Kidney (tissue), 14 donors: ENCODE measurements around the gene OR2AJ1. TPM values are rescaled to one million over a fixed set of nuclear protein-coding genes. Genes with fewer than 3 reads are reported as not detected.

Experiments used
- DNase-seq, 5 donors: peaks; one replicate each; pipeline ENCODE4 v3.0.0-alpha.2; 2013 to 2020
- FAIRE-seq: peaks from 2 replicates; lab custom pipeline; 2012; peaks lifted over from hg19 to GRCh38; lab: Jason Lieb, UNC
- H3K27ac ChIP-seq, 2 donors: one replicate each; pipeline ENCODE4 v1.7.0; 2013; ENCODE audit warnings: low read depth in 2 of 2, low read length in 2 of 2, inconsistent platforms in 1 of 2
- H3K27me3 ChIP-seq: one replicate; pipeline ENCODE4 v1.7.1; 2013; ENCODE audit warnings: low read length, inconsistent platforms; ENCODE audit not compliant: control insufficient read depth, insufficient read depth
- H3K36me3 ChIP-seq, 3 donors: one replicate each; pipeline versions ENCODE4 v1.7.0 to v1.7.1; 2013; ENCODE audit warnings: low read length in 3 of 3, control low read depth in 1 of 3, inconsistent platforms in 1 of 3; ENCODE audit not compliant: insufficient read depth in 3 of 3, control insufficient read depth in 2 of 3
- H3K4me1 ChIP-seq, 3 donors: one replicate each; pipeline versions ENCODE4 v1.7.0 to v1.7.1; 2013; ENCODE audit warnings: low read length in 3 of 3, inconsistent platforms in 1 of 3, low read depth in 1 of 3; ENCODE audit not compliant: control insufficient read depth in 2 of 3, insufficient read depth in 2 of 3
- H3K4me3 ChIP-seq, 3 donors: one replicate each; pipeline versions ENCODE4 v1.7.0 to v1.8.1; 2013; ENCODE audit warnings: low read length in 3 of 3, control low read depth in 1 of 3, inconsistent platforms in 1 of 3
- H3K9ac ChIP-seq, 3 donors: one replicate each; pipeline versions ENCODE4 v1.7.0 to v1.7.1; 2013; ENCODE audit warnings: low read length in 3 of 3, control low read depth in 1 of 3, inconsistent platforms in 1 of 3
- H3K9me3 ChIP-seq, 3 donors: one replicate each; pipeline versions ENCODE4 v1.7.0 to v1.7.1; 2013; ENCODE audit warnings: low read length in 3 of 3, control low read depth in 1 of 3, inconsistent platforms in 1 of 3; ENCODE audit not compliant: control insufficient read depth in 2 of 3, insufficient read depth in 1 of 3
- intact Hi-C: fragments of 100-400 bp; cut with DNase I; formaldehyde crosslinking; loops from one replicate; pipeline ENCODE4 v1.11.1; 2022
- polyA plus RNA-seq: library from polyadenylated mRNA; stranded (reverse); fragments of 350-450 nt; fragmentation: Illumina TruSeq; extraction: RNeasy Lipid Tissue Mini Kit (QIAGEN cat#74804); gene quantifications from one replicate; pipeline ENCODE4 v1.2.3, GENCODE V29; 2014; ENCODE audit warnings: low read depth, low replicate concordance; ENCODE audit not compliant: insufficient read depth
- total RNA-seq: library from RNA; stranded (reverse); fragmentation: NEBNext Ultra II Directional; extraction: Animal tissue kit (Norgen Biotek cat#: 25700); gene quantifications from one replicate; pipeline ENCODE4 v1.2.1, GENCODE V29; 2021
- TF ChIP-seq, protein P1 (sequence below): IDR thresholded peaks from 3 replicates; pipeline ENCODE4 v1.5.1; 2012; ENCODE audit warnings: mild to moderate bottlenecking, moderate library complexity, borderline replicate concordance; ENCODE audit not compliant: insufficient read depth; ENCODE audit errors: extremely low read depth
- donor health status: control.
- donor health status: control.
- donor health status: control.
- donor health status: control.
- donor health status: control.
- donor health status: DM: yes; HTN: yes; CAD: no.
- donor health status: Normal renal cell carcinoma (clear cell type).

Gene OR2AJ1
- total and polyA plus RNA-seq, 2 donors from 2014 or later = not detected

DNA sequence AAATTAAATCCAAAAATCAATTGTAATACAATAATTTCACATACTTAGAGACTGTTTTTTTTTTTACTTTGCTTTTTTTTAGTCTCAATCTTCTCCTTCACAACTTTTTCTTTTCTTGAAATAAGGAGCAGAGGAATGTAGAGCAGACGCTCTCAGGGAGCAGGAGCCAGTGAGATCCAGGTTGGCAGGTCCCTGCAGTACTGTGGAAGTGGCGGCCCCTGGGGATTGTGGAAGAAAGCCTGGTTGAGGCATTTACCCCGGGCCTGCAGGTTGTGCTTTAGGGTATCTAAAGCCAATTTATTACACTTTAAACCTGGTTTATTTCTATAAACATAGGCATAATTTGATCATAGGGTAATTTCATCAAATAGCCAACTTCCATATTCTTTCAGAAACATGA is 748 bp upstream of the OR2AJ1 start:
- intact Hi-C loops = no loop called here
- TF ChIP-seq, protein P1, sequence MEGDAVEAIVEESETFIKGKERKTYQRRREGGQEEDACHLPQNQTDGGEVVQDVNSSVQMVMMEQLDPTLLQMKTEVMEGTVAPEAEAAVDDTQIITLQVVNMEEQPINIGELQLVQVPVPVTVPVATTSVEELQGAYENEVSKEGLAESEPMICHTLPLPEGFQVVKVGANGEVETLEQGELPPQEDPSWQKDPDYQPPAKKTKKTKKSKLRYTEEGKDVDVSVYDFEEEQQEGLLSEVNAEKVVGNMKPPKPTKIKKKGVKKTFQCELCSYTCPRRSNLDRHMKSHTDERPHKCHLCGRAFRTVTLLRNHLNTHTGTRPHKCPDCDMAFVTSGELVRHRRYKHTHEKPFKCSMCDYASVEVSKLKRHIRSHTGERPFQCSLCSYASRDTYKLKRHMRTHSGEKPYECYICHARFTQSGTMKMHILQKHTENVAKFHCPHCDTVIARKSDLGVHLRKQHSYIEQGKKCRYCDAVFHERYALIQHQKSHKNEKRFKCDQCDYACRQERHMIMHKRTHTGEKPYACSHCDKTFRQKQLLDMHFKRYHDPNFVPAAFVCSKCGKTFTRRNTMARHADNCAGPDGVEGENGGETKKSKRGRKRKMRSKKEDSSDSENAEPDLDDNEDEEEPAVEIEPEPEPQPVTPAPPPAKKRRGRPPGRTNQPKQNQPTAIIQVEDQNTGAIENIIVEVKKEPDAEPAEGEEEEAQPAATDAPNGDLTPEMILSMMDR = no peak
- no peaks in the 10 kb centered on the region for H3K9me3 ChIP-seq
- FAIRE-seq (no peak), DNase-seq (no peak)
- H3K4me3 ChIP-seq = no peak overlapping the region
- H3K27me3 ChIP-seq = no peaks in the 10 kb centered on the region
- H3K27ac ChIP-seq = no peak overlapping the region
- no peaks in the 10 kb centered on the region for H3K4me1 ChIP-seq
- no peak overlapping the region for H3K9ac ChIP-seq
- H3K36me3 ChIP-seq = no peaks in the 10 kb centered on the region

DNA sequence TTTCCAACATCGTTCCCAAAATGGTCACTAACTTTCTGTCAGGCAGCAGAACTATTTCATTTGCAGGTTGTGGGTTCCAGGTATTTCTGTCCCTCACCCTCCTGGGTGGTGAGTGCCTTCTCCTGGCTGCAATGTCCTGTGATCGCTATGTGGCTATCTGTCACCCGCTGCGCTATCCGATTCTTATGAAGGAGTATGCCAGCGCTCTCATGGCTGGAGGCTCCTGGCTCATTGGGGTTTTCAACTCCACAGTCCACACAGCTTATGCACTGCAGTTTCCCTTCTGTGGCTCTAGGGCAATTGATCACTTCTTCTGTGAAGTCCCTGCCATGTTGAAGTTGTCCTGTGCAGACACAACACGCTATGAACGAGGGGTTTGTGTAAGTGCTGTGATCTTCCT is 9.3 kb downstream of the OR2AJ1 start:
- intact Hi-C loops = no loop called here
- Histone ChIP-seq H3K9ac (no peak overlapping the region), H3K27me3 (no peaks in the 10 kb centered on the region), H3K9me3 (no peaks in the 10 kb centered on the region), H3K4me1 (no peaks in the 10 kb centered on the region), H3K4me3 (no peak overlapping the region), H3K36me3 (no peaks in the 10 kb centered on the region), H3K27ac (no peak overlapping the region)
- TF ChIP-seq, protein P1 = no peak
- no peak for DNase-seq
- FAIRE-seq = no peak

DNA sequence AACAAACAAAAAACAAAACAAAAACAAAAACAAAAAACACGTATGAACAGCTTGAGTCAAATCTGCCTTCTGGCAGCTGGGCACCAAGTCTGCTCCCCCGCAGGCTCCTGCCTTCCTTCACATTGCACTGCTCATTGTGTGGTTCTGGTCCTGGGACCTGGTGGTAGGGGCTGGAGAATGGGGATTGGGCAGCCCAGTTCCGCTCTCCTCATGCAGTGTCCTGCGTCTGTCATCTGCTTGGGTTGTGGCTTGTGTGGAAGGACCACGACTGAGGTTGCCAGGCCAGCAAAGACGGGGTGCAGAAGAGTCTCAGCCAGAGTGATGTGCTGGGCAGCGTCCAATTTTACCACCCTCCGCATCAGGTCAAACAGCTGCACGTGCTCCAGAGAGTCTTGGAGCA is 11.1 kb downstream of the OR2AJ1 start:
- intact Hi-C loops = no loop called here
- Histone ChIP-seq H3K4me3 (no peak overlapping the region), H3K9me3 (no peaks in the 10 kb centered on the region), H3K27ac (no peak overlapping the region), H3K27me3 (no peaks in the 10 kb centered on the region), H3K36me3 (no peaks in the 10 kb centered on the region), H3K4me1 (no peaks in the 10 kb centered on the region), H3K9ac (no peak overlapping the region)
- TF ChIP-seq, protein P1 = no peak
- no peak for FAIRE-seq
- no peak for DNase-seq

DNA sequence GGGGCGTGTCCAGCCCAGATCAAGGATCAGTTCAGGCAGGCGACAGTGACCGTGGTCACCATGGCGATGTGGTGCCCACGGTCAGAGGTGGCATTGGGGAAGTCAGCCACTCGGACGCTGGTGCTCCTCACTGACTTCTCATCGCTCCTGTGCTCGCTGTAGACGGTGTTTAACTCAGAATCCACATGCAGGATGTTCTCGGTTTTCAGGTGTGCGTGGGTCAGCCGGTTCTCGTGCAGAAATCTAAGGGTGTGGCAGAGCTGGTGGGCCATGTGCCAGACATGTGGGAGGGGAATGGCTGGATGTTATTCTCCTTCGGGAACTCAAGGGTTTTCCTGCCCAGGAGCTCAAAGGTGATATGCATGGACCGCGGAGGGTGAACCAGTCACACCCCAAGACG is 11.7 kb downstream of the OR2AJ1 start:
- no peak overlapping the region for H3K9ac ChIP-seq
- H3K27ac ChIP-seq = no peak overlapping the region
- no peaks in the 10 kb centered on the region for H3K36me3 ChIP-seq
- H3K27me3 ChIP-seq = no peaks in the 10 kb centered on the region
- TF ChIP-seq, protein P1 = no peak
- H3K4me3 ChIP-seq = no peak overlapping the region
- no peaks in the 10 kb centered on the region for H3K4me1 ChIP-seq
- intact Hi-C loops = no loop called here
- no peaks in the 10 kb centered on the region for H3K9me3 ChIP-seq
- DNase-seq = no peak
- FAIRE-seq = no peak
